ENCODE data around the gene CPOX. TPM values are rescaled to one million over a fixed set of nuclear protein-coding genes. Genes with fewer than 3 reads are reported as not detected.

The CPOX gene
- total and polyA plus RNA-seq, 10 of the 15 experiments (the other 5 are each of a cell fraction or from before 2014, with no cell fraction given) = 40.7 to 72.6 (median 64.5) TPM

DNA sequence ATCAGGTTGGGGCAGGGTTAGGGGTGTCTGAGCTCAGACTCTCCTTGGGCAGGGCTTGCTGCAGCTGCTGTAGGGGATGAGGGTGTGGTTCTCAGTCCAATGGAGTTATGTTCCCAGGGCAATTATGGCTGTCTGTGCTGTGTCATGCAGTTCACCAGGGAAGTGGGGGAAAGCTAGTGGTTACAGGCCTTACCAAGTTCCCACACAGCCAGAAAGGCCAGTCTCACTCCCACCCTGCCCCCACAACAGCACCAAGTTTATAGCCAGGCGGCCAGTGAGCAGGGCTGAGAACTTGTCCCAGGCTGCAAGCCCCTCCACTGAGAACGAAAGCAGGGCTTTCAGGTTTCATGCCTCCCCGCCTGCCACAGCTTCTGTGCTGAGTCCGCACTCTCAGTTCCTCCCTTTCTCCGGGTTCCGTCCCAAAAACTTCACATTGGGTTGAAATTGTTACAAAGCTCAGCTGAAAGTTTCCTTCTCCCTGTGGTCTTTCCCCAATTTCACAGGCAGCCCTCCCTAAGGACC, 19.6 kb upstream of the CPOX start (continued):
- TF ChIP-seq PAX5 (IDR thresholded peaks at IDR 0.05; ENCODE audit: borderline replicate concordance, low read depth, low read length) = peak; percentile 72; the same call in 1 of the 2 replicates
- 0 out of 2 replicates have a peak, but pooled peaks have one; percentile 63 for TF ChIP-seq CHD2 (IDR thresholded peaks at IDR 0.05; ENCODE audit: borderline replicate concordance, low read depth, low read length)
- peak; percentile 93 for TF ChIP-seq SPI1 (IDR thresholded peaks at IDR 0.05; ENCODE audit: borderline replicate concordance, insufficient read depth, low read depth, low read length)
- peak; percentile 38; the same call in 1 of the 2 replicates for TF ChIP-seq CREB1 (IDR thresholded peaks at IDR 0.05; ENCODE audit: low read depth)
- peak; percentile 100 for TF ChIP-seq GATAD2B (conservative IDR thresholded peaks at IDR 0.05; ENCODE audit: low read depth)
- TF ChIP-seq MTA3 (IDR thresholded peaks at IDR 0.05; ENCODE audit: borderline replicate concordance, low read length) = peak; percentile 41; the same call in 1 of the 2 replicates
- peak; percentile 74 for TF ChIP-seq TBL1XR1 (IDR thresholded peaks at IDR 0.05; ENCODE audit: low read depth, low read length)
- TF ChIP-seq SP1 (IDR thresholded peaks at IDR 0.05; ENCODE audit: low read depth, low read length) = peak; percentile 64
- peak; percentile 33; the same call in 1 of the 2 replicates for TF ChIP-seq RAD21 (IDR thresholded peaks at IDR 0.05; ENCODE audit: insufficient read depth, low read depth, low read length)
- peak; percentile 89 for TF ChIP-seq FOXM1 (IDR thresholded peaks at IDR 0.05; ENCODE audit: low read depth, low read length)
- TF ChIP-seq YY1 (IDR thresholded peaks at IDR 0.05; ENCODE audit: low read depth, low read length) = peak; percentile 92
- peak in 1 of 2 experiments; percentile 70; a peak in 2 of 4 replicates for TF ChIP-seq ETV6 (conservative IDR thresholded peaks at IDR 0.05 in 1 of 2, IDR thresholded peaks at IDR 0.05 in 1 of 2; ENCODE audit: borderline replicate concordance in 1 of 2, low read depth in 1 of 2)
- no peak for TF ChIP-seq NRF1 (conservative IDR thresholded peaks at IDR 0.05; ENCODE audit: low read depth, low read length)
- 0 out of 2 replicates have a peak, but pooled peaks have one; percentile 22 for TF ChIP-seq MXI1 (IDR thresholded peaks at IDR 0.05; ENCODE audit: low read depth, low read length)
- peak; percentile 73 for TF ChIP-seq SMAD1 (IDR thresholded peaks at IDR 0.05; ENCODE audit: low read depth, partially characterized antibody)
- TF ChIP-seq, protein P1, sequence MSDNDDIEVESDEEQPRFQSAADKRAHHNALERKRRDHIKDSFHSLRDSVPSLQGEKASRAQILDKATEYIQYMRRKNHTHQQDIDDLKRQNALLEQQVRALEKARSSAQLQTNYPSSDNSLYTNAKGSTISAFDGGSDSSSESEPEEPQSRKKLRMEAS (IDR thresholded peaks at IDR 0.05; ENCODE audit: low read depth, low read length) = no peak
- peak; percentile 89; the same call in 1 of the 2 replicates for TF ChIP-seq EED (IDR thresholded peaks at IDR 0.05; ENCODE audit: low read depth)
- peak; percentile 91 for TF ChIP-seq RUNX3 (IDR thresholded peaks at IDR 0.05; ENCODE audit: low read length)
- peak; percentile 46; the same call in 1 of the 2 replicates for TF ChIP-seq CREM (IDR thresholded peaks at IDR 0.05; ENCODE audit: low read depth)
- peak; percentile 92 for TF ChIP-seq ZBED1 (IDR thresholded peaks at IDR 0.05; ENCODE audit: borderline replicate concordance)
- TF ChIP-seq, protein P2, sequence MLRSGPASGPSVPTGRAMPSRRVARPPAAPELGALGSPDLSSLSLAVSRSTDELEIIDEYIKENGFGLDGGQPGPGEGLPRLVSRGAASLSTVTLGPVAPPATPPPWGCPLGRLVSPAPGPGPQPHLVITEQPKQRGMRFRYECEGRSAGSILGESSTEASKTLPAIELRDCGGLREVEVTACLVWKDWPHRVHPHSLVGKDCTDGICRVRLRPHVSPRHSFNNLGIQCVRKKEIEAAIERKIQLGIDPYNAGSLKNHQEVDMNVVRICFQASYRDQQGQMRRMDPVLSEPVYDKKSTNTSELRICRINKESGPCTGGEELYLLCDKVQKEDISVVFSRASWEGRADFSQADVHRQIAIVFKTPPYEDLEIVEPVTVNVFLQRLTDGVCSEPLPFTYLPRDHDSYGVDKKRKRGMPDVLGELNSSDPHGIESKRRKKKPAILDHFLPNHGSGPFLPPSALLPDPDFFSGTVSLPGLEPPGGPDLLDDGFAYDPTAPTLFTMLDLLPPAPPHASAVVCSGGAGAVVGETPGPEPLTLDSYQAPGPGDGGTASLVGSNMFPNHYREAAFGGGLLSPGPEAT (IDR thresholded peaks at IDR 0.05; ENCODE audit: low read depth) = peak; percentile 51; the same call in 1 of the 2 replicates
- TF ChIP-seq, protein P3, sequence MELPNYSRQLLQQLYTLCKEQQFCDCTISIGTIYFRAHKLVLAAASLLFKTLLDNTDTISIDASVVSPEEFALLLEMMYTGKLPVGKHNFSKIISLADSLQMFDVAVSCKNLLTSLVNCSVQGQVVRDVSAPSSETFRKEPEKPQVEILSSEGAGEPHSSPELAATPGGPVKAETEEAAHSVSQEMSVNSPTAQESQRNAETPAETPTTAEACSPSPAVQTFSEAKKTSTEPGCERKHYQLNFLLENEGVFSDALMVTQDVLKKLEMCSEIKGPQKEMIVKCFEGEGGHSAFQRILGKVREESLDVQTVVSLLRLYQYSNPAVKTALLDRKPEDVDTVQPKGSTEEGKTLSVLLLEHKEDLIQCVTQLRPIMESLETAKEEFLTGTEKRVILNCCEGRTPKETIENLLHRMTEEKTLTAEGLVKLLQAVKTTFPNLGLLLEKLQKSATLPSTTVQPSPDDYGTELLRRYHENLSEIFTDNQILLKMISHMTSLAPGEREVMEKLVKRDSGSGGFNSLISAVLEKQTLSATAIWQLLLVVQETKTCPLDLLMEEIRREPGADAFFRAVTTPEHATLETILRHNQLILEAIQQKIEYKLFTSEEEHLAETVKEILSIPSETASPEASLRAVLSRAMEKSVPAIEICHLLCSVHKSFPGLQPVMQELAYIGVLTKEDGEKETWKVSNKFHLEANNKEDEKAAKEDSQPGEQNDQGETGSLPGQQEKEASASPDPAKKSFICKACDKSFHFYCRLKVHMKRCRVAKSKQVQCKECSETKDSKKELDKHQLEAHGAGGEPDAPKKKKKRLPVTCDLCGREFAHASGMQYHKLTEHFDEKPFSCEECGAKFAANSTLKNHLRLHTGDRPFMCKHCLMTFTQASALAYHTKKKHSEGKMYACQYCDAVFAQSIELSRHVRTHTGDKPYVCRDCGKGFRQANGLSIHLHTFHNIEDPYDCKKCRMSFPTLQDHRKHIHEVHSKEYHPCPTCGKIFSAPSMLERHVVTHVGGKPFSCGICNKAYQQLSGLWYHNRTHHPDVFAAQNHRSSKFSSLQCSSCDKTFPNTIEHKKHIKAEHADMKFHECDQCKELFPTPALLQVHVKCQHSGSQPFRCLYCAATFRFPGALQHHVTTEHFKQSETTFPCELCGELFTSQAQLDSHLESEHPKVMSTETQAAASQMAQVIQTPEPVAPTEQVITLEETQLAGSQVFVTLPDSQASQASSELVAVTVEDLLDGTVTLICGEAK (IDR thresholded peaks at IDR 0.05; ENCODE audit: borderline replicate concordance) = no peak

All from GM12878 (cell line).